Activated naive CD8-positive, alpha-beta T cell treated with anti-CD3 and anti-CD28 coated beads for 36 hours (primary cell): ENCODE results near the gene IL22RA1. TPM values are rescaled to one million over a fixed set of nuclear protein-coding genes. Genes with fewer than 3 reads are reported as not detected.

Experiments
- DNase-seq: peaks from one replicate; pipeline ENCODE4 v3.0.0; 2021
- H3K27ac Mint-ChIP-seq: one replicate; pipeline ENCODE4 v1.8.0; 2022; ENCODE audit warnings: mild to moderate bottlenecking, moderate library complexity, mixed read lengths
- H3K27me3 Mint-ChIP-seq: one replicate; pipeline ENCODE4 v1.8.0; 2022; ENCODE audit warnings: mild to moderate bottlenecking, mixed read lengths
- H3K36me3 Mint-ChIP-seq: one replicate; pipeline ENCODE4 v1.8.0; 2021; ENCODE audit warnings: mild to moderate bottlenecking, mixed read lengths
- H3K4me1 Mint-ChIP-seq: one replicate; pipeline ENCODE4 v1.8.0; 2021; ENCODE audit warnings: mixed read lengths
- H3K4me3 Mint-ChIP-seq: one replicate; pipeline ENCODE4 v1.8.0; 2022; ENCODE audit warnings: mild to moderate bottlenecking, moderate library complexity, mixed read lengths
- H3K9me3 Mint-ChIP-seq: one replicate; pipeline ENCODE4 v1.8.0; 2022; ENCODE audit warnings: mixed read lengths
- total RNA-seq, 2 experiments: library from RNA; stranded (reverse); gene quantifications; one replicate each; pipeline ENCODE4 v1.2.3, GENCODE V29; 2021

Gene IL22RA1
- not detected for total RNA-seq

- Mint-ChIP-seq H3K4me3 (no peak within 1 kb of the TSS), H3K9me3 (no peaks in the 10 kb centered on the region), H3K27ac (no peak within 1 kb of the TSS), H3K4me1 (no peaks in the 10 kb centered on the region), H3K36me3 (no peaks in the 10 kb centered on the region), H3K27me3 (peaks cover 5% of the 10 kb centered on the region)
- no peak for DNase-seq
These were observed at the start of gene IL22RA1 for GRCh38 chr1:24142546-24143534. Gene IL22RA1 (minus strand): TSS chr1:24143140. CDS start chr1:24143082, 58 bp downstream.

- Mint-ChIP-seq H3K4me1 (peaks cover 67% of the 10 kb centered on the region), H3K36me3 (peaks cover 7% of the 10 kb centered on the region), H3K27me3 (no peaks in the 10 kb centered on the region), H3K4me3 (peak overlapping the region; percentile 19), H3K9me3 (peaks cover 8% of the 10 kb centered on the region), H3K27ac (peak overlapping the region; percentile 80)
- DNase-seq, result peak; percentile 51
These were observed 48.9 kb upstream of the IL22RA1 start for GRCh38 chr1:24191860-24192259.

GRCh38 chr1:24190983-24191461 is 48.1 kb upstream of the IL22RA1 start:
- Mint-ChIP-seq H3K9me3 (peaks cover 8% of the 10 kb centered on the region), H3K4me3 (no peak overlapping the region), H3K36me3 (peaks cover 10% of the 10 kb centered on the region), H3K27ac (peak overlapping the region; percentile 80), H3K4me1 (peaks cover 72% of the 10 kb centered on the region), H3K27me3 (no peaks in the 10 kb centered on the region)
- DNase-seq, result no peak

- peaks cover 10% of the 10 kb centered on the region for H3K36me3 Mint-ChIP-seq
- no peak overlapping the region for H3K4me3 Mint-ChIP-seq
- no peaks in the 10 kb centered on the region for H3K27me3 Mint-ChIP-seq
- H3K27ac Mint-ChIP-seq, result peak overlapping the region; percentile 83
- peak; percentile 21 for DNase-seq
- peaks cover 8% of the 10 kb centered on the region for H3K9me3 Mint-ChIP-seq
- H3K4me1 Mint-ChIP-seq, result peaks cover 65% of the 10 kb centered on the region
These were observed 46.6 kb upstream of the IL22RA1 start for GRCh38 chr1:24189528-24189927.

- Mint-ChIP-seq H3K4me3 (peak within 1 kb of the TSS; percentile 85), H3K27ac (peak within 1 kb of the TSS; percentile 82), H3K9me3 (peaks cover 8% of the 10 kb centered on the region), H3K36me3 (peaks cover 8% of the 10 kb centered on the region), H3K4me1 (peaks cover 51% of the 10 kb centered on the region), H3K27me3 (no peaks in the 10 kb centered on the region)
- DNase-seq, result peak; percentile 88
These were observed 44.3 kb upstream of the IL22RA1 start, which contains the start of gene IFNLR1 for GRCh38 chr1:24186993-24187790. Gene IFNLR1 (minus strand): TSS chr1:24187289. CDS start chr1:24187248, 41 bp downstream.

- Mint-ChIP-seq H3K9me3 (peaks cover 6% of the 10 kb centered on the region), H3K27me3 (no peaks in the 10 kb centered on the region), H3K27ac (peak overlapping the region; percentile 82), H3K4me3 (peak overlapping the region; percentile 85), H3K4me1 (peaks cover 46% of the 10 kb centered on the region), H3K36me3 (peaks cover 8% of the 10 kb centered on the region)
- no peak for DNase-seq
These were observed 43.7 kb upstream of the IL22RA1 start for GRCh38 chr1:24186711-24186992.

GRCh38 chr1:24186031-24186710 is 43.2 kb upstream of the IL22RA1 start:
- Mint-ChIP-seq H3K4me1 (peaks cover 41% of the 10 kb centered on the region), H3K27ac (peak overlapping the region; percentile 82)

GRCh38 chr1:24185076-24185475 is 42.1 kb upstream of the IL22RA1 start:
- H3K27me3 Mint-ChIP-seq, result no peaks in the 10 kb centered on the region
- no peaks in the 10 kb centered on the region for H3K9me3 Mint-ChIP-seq
- H3K4me1 Mint-ChIP-seq, result peaks cover 30% of the 10 kb centered on the region
- H3K27ac Mint-ChIP-seq, result no peak overlapping the region
- no peak for DNase-seq
- no peak overlapping the region for H3K4me3 Mint-ChIP-seq
- H3K36me3 Mint-ChIP-seq, result peaks cover 5% of the 10 kb centered on the region

More at GRCh38 chr1:24186031-24186710, 43.2 kb upstream of the IL22RA1 start:
- H3K27me3 Mint-ChIP-seq, result no peaks in the 10 kb centered on the region
- H3K9me3 Mint-ChIP-seq, result peaks cover 1% of the 10 kb centered on the region
- peak overlapping the region; percentile 85 for H3K4me3 Mint-ChIP-seq
- H3K36me3 Mint-ChIP-seq, result peaks cover 6% of the 10 kb centered on the region
- DNase-seq, result no peak

- Mint-ChIP-seq H3K4me1 (peaks cover 10% of the 10 kb centered on the region), H3K4me3 (no peak overlapping the region), H3K27ac (no peak overlapping the region)
These were observed 39.1 kb upstream of the IL22RA1 start for GRCh38 chr1:24182061-24182460.

GRCh38 chr1:24181619-24182018 is 38.7 kb upstream of the IL22RA1 start:
- DNase-seq, result no peak
- Mint-ChIP-seq H3K27ac (no peak overlapping the region), H3K4me3 (no peak overlapping the region), H3K4me1 (peaks cover 10% of the 10 kb centered on the region), H3K9me3 (no peaks in the 10 kb centered on the region), H3K36me3 (peaks cover 3% of the 10 kb centered on the region), H3K27me3 (no peaks in the 10 kb centered on the region)

More at GRCh38 chr1:24182061-24182460, 39.1 kb upstream of the IL22RA1 start:
- H3K9me3 Mint-ChIP-seq, result no peaks in the 10 kb centered on the region
- no peak for DNase-seq
- H3K36me3 Mint-ChIP-seq, result peaks cover 3% of the 10 kb centered on the region
- no peaks in the 10 kb centered on the region for H3K27me3 Mint-ChIP-seq

GRCh38 chr1:24180676-24181075 is 37.7 kb upstream of the IL22RA1 start:
- H3K27ac Mint-ChIP-seq, result no peak overlapping the region
- no peak for DNase-seq
- H3K4me3 Mint-ChIP-seq, result no peak overlapping the region
- no peaks in the 10 kb centered on the region for H3K36me3 Mint-ChIP-seq
- H3K4me1 Mint-ChIP-seq, result peaks cover 2% of the 10 kb centered on the region
- no peaks in the 10 kb centered on the region for H3K27me3 Mint-ChIP-seq
- H3K9me3 Mint-ChIP-seq, result no peaks in the 10 kb centered on the region

GRCh38 chr1:24179251-24179840 is 36.4 kb upstream of the IL22RA1 start:
- H3K27me3 Mint-ChIP-seq, result no peaks in the 10 kb centered on the region
- H3K27ac Mint-ChIP-seq, result no peak overlapping the region
- DNase-seq, result no peak
- no peaks in the 10 kb centered on the region for H3K36me3 Mint-ChIP-seq
- no peak overlapping the region for H3K4me3 Mint-ChIP-seq
- no peaks in the 10 kb centered on the region for H3K9me3 Mint-ChIP-seq
- no peaks in the 10 kb centered on the region for H3K4me1 Mint-ChIP-seq

GRCh38 chr1:24178407-24178806 is 35.5 kb upstream of the IL22RA1 start:
- Mint-ChIP-seq H3K27me3 (no peaks in the 10 kb centered on the region), H3K4me1 (no peaks in the 10 kb centered on the region), H3K36me3 (peaks cover 5% of the 10 kb centered on the region), H3K9me3 (no peaks in the 10 kb centered on the region), H3K4me3 (no peak overlapping the region), H3K27ac (no peak overlapping the region)
- DNase-seq, result no peak

- H3K9me3 Mint-ChIP-seq, result no peaks in the 10 kb centered on the region
- peaks cover 5% of the 10 kb centered on the region for H3K36me3 Mint-ChIP-seq
These were observed 34.2 kb upstream of the IL22RA1 start for GRCh38 chr1:24177161-24177560.

More at GRCh38 chr1:24177161-24177560, 34.2 kb upstream of the IL22RA1 start:
- Mint-ChIP-seq H3K4me1 (no peaks in the 10 kb centered on the region), H3K4me3 (no peak overlapping the region), H3K27me3 (no peaks in the 10 kb centered on the region), H3K27ac (no peak overlapping the region)
- no peak for DNase-seq
